CD4-positive, alpha-beta T cell (primary cell): Measurements from ENCODE around the gene HECTD3. TPM values are rescaled to one million over a fixed set of nuclear protein-coding genes. Genes with fewer than 3 reads are reported as not detected.
A peak's percentile ranks its signal among the peaks of the same experiment; 100 is the strongest.

Experiments used
- ATAC-seq: fragments of 200-7000 bp; cut with Tn5 transposase; one replicate; pipeline ENCODE4 v1.10.0; 2022; ENCODE audit warnings: mild to moderate bottlenecking; ENCODE audit not compliant: poor library complexity
- CTCF ChIA-PET: fragments of 350-600 bp; sonication (Branson Sonifier 250); formaldehyde crosslinking; loops from one replicate; lab custom pipeline; 2021; ENCODE audit warnings: antibody characterized with exemption, inconsistent platforms; lab: Charles Lee
- POLR2A ChIA-PET: fragments of 350-600 bp; sonication (Branson Sonifier 250); formaldehyde crosslinking; loops from one replicate; lab custom pipeline; 2021; ENCODE audit warnings: antibody characterized with exemption, inconsistent platforms; lab: Charles Lee
- DNase-seq, 14 experiments: peaks; one replicate each; pipeline ENCODE4 v3.0.0-alpha.2; 2013 to 2020; ENCODE audit warnings: mixed read lengths in 2 of 14
- H3K27ac ChIP-seq, 2 donors: one replicate each; pipeline versions ENCODE4 v1.5.1 to v1.7.0; 2013; ENCODE audit warnings: low read length in 2 of 2, low read depth in 1 of 2, mild to moderate bottlenecking in 1 of 2
- H3K27me3 ChIP-seq, 2 experiments: 1 replicate in 1 of 2; 2 replicates in 1 of 2; pipeline versions ENCODE4 v1.6.1 to v1.7.0; 2013; ENCODE audit warnings: low read length in 2 of 2, control low read depth in 1 of 2, mild to moderate bottlenecking in 1 of 2, moderate library complexity in 1 of 2; ENCODE audit not compliant: insufficient read depth in 2 of 2, control insufficient read depth in 1 of 2
- H3K36me3 ChIP-seq: one replicate; pipeline ENCODE4 v1.6.1; 2013; ENCODE audit warnings: low read length, control low read depth; ENCODE audit not compliant: insufficient read depth
- H3K4me1 ChIP-seq: one replicate; pipeline ENCODE4 v1.6.1; 2013; ENCODE audit warnings: low read length, control low read depth; ENCODE audit not compliant: insufficient read depth
- H3K4me3 ChIP-seq: one replicate; pipeline ENCODE4 v1.5.1; 2013; ENCODE audit warnings: mild to moderate bottlenecking, low read length, moderate library complexity
- H3K9me3 ChIP-seq, 2 experiments: 1 replicate in 1 of 2; 2 replicates in 1 of 2; pipeline versions ENCODE4 v1.6.1 to v1.7.0; 2013; ENCODE audit warnings: low read length in 2 of 2, mild to moderate bottlenecking in 2 of 2, control low read depth in 1 of 2, moderate library complexity in 1 of 2; ENCODE audit not compliant: control insufficient read depth in 1 of 2, insufficient read depth in 1 of 2
- H3K27ac Mint-ChIP-seq: one replicate; pipeline ENCODE4 v1.8.0; 2020; ENCODE audit warnings: mixed read lengths
- H3K27me3 Mint-ChIP-seq: one replicate; pipeline ENCODE4 v1.8.0; 2021; ENCODE audit warnings: mixed read lengths
- H3K36me3 Mint-ChIP-seq: one replicate; pipeline ENCODE4 v1.8.0; 2021; ENCODE audit warnings: low read depth, mixed read lengths
- H3K4me1 Mint-ChIP-seq: one replicate; pipeline ENCODE4 v1.8.0; 2021; ENCODE audit warnings: low read depth, mixed read lengths
- H3K4me3 Mint-ChIP-seq: one replicate; pipeline ENCODE4 v1.8.0; 2020; ENCODE audit warnings: mild to moderate bottlenecking, mixed read lengths
- H3K9me3 Mint-ChIP-seq: one replicate; pipeline ENCODE4 v1.8.0; 2020; ENCODE audit warnings: mixed read lengths
- intact Hi-C, 2 experiments: fragments of 100-400 bp; cut with DNase I in 1 of 2; cut with micrococcal nuclease in 1 of 2; formaldehyde crosslinking; loops; one replicate each; pipeline versions ENCODE4 v1.15.1 to v1.9.0; 2023 to 2025; cut with DNase I, micrococcal nuclease
- total RNA-seq, 174 experiments: library from RNA in 2 of 174; stranded (reverse) in 2 of 174; gene quantifications; one replicate each; pipeline ENCODE4 v1.2.3 and lab custom pipeline; 2021 to 2026
- TF ChIP-seq, protein P1 (sequence below): fragments of 200-600 bp; IDR thresholded peaks from one replicate; pipeline ENCODE4 v1.8.0; 2022; ENCODE audit warnings: antibody characterized with exemption, mild to moderate bottlenecking

Gene HECTD3
- total RNA-seq, 2 experiments from 2014 or later: 31.5 to 33.7 TPM

GRCh38 chr1:45033356-45033755, 22.2 kb upstream of the HECTD3 start:
- TF ChIP-seq, protein P1, sequence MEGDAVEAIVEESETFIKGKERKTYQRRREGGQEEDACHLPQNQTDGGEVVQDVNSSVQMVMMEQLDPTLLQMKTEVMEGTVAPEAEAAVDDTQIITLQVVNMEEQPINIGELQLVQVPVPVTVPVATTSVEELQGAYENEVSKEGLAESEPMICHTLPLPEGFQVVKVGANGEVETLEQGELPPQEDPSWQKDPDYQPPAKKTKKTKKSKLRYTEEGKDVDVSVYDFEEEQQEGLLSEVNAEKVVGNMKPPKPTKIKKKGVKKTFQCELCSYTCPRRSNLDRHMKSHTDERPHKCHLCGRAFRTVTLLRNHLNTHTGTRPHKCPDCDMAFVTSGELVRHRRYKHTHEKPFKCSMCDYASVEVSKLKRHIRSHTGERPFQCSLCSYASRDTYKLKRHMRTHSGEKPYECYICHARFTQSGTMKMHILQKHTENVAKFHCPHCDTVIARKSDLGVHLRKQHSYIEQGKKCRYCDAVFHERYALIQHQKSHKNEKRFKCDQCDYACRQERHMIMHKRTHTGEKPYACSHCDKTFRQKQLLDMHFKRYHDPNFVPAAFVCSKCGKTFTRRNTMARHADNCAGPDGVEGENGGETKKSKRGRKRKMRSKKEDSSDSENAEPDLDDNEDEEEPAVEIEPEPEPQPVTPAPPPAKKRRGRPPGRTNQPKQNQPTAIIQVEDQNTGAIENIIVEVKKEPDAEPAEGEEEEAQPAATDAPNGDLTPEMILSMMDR: no peak
- Histone ChIP-seq H3K27me3 (no peaks in the 10 kb centered on the region), H3K4me3 (no peak overlapping the region), H3K36me3 (peaks cover 8% of the 10 kb centered on the region), H3K9me3 (no peaks in the 10 kb centered on the region), H3K4me1 (no peaks in the 10 kb centered on the region), H3K27ac (no peak overlapping the region)
- ChIA-PET POLR2A (interaction anchor here (1.2 kb wide), 1 partner anchor 270 kb away, joined by 3 read pairs; no protein-coding TSS in a partner anchor), CTCF (no interaction called here)
- ATAC-seq (no peak), DNase-seq (peak in 1 of 14 experiments; percentile 13)
- Mint-ChIP-seq H3K27me3 (no peaks in the 10 kb centered on the region), H3K27ac (no peak overlapping the region), H3K4me1 (no peaks in the 10 kb centered on the region), H3K9me3 (no peaks in the 10 kb centered on the region), H3K4me3 (no peak overlapping the region), H3K36me3 (peaks cover 8% of the 10 kb centered on the region)
- intact Hi-C loops: no loop called here

DNA sequence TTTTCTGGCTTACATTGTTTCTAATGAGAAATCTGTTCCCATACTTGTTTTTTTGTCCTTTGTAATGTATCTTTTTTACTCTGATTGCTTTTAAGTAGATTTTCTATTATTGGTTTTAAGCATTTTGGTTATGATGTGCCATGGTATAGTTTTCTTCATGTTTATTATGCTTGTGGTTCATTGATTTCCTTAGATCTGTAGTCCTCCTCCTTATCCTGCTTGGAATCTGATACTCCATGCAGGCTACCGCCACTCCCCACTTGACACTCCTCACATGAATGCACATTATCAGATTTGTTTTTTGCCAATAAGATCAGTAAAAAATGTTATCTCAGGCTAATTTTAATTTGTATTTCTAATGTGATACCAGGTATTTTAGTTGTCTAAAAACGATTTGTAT, 21.7 kb upstream of the HECTD3 start:
- intact Hi-C loops: no loop called here
- Mint-ChIP-seq H3K36me3 (peaks cover 4% of the 10 kb centered on the region), H3K27me3 (no peaks in the 10 kb centered on the region), H3K9me3 (no peaks in the 10 kb centered on the region), H3K27ac (no peak overlapping the region), H3K4me3 (no peak overlapping the region), H3K4me1 (no peaks in the 10 kb centered on the region)
- ATAC-seq (no peak), DNase-seq (no peak)
- TF ChIP-seq, protein P1: no peak
- H3K9me3 ChIP-seq: no peaks in the 10 kb centered on the region
- H3K27ac ChIP-seq: no peak overlapping the region
- H3K4me1 ChIP-seq: no peaks in the 10 kb centered on the region
- CTCF ChIA-PET: no interaction called here
- POLR2A ChIA-PET: interaction anchor here (1.2 kb wide), 1 partner anchor 271 kb away, joined by 3 read pairs; no protein-coding TSS in a partner anchor
- peaks cover 8% of the 10 kb centered on the region for H3K36me3 ChIP-seq
- H3K4me3 ChIP-seq: no peak overlapping the region
- H3K27me3 ChIP-seq: no peaks in the 10 kb centered on the region

- TF ChIP-seq, protein P1: no peak
- Histone ChIP-seq H3K27me3 (no peaks in the 10 kb centered on the region), H3K27ac (no peak overlapping the region), H3K9me3 (no peaks in the 10 kb centered on the region), H3K4me3 (no peak overlapping the region), H3K4me1 (no peaks in the 10 kb centered on the region), H3K36me3 (no peaks in the 10 kb centered on the region)
- no peak for ATAC-seq
- Mint-ChIP-seq H3K27me3 (no peaks in the 10 kb centered on the region), H3K36me3 (no peaks in the 10 kb centered on the region), H3K9me3 (no peaks in the 10 kb centered on the region), H3K27ac (no peak overlapping the region), H3K4me1 (no peaks in the 10 kb centered on the region), H3K4me3 (no peak overlapping the region)
- CTCF ChIA-PET: no interaction called here
- POLR2A ChIA-PET: no interaction called here
- no peak for DNase-seq
- intact Hi-C loops: no loop called here
These were observed 15.3 kb upstream of the HECTD3 start for GRCh38 chr1:45026446-45026845.
